ENCODE data around the gene AUTS2.

Gene AUTS2

GRCh38 chr7:70457883-70458680, 859.8 kb downstream of the AUTS2 start:
- no peak for DNase-seq

- DNase-seq = no peak
These were observed 860.5 kb downstream of the AUTS2 start for GRCh38 chr7:70458745-70459144.

GRCh38 chr7:70459546-70459945, 861.3 kb downstream of the AUTS2 start:
- no peak for DNase-seq

GRCh38 chr7:70460071-70460470, 861.8 kb downstream of the AUTS2 start:
- DNase-seq = no peak

GRCh38 chr7:70460562-70460961, 862.3 kb downstream of the AUTS2 start:
- DNase-seq = no peak

GRCh38 chr7:70463352-70463938, 865.2 kb downstream of the AUTS2 start:
- no peak for DNase-seq

GRCh38 chr7:70466725-70467364, 868.6 kb downstream of the AUTS2 start:
- no peak for DNase-seq

- DNase-seq = no peak
These were observed 872.5 kb downstream of the AUTS2 start for GRCh38 chr7:70470746-70471145.

- peak; percentile 31 for DNase-seq
These were observed 874.4 kb downstream of the AUTS2 start for GRCh38 chr7:70472601-70473237.

- no peak for DNase-seq
These were observed 876.5 kb downstream of the AUTS2 start for GRCh38 chr7:70474639-70475234.

- DNase-seq = peak; percentile 68
These were observed 879.0 kb downstream of the AUTS2 start for GRCh38 chr7:70477036-70478010.

GRCh38 chr7:70479153-70480021, 881.1 kb downstream of the AUTS2 start:
- no peak for DNase-seq

GRCh38 chr7:70480927-70481569, 882.8 kb downstream of the AUTS2 start:
- DNase-seq = no peak

GRCh38 chr7:70481570-70482123, 883.4 kb downstream of the AUTS2 start:
- DNase-seq = no peak

- no peak for DNase-seq
These were observed 886.0 kb downstream of the AUTS2 start for GRCh38 chr7:70484255-70484654.

- no peak for DNase-seq
These were observed 888.7 kb downstream of the AUTS2 start for GRCh38 chr7:70486977-70487376.

- DNase-seq = no peak
These were observed 889.2 kb downstream of the AUTS2 start for GRCh38 chr7:70487428-70487827.

GRCh38 chr7:70487886-70488285, 889.6 kb downstream of the AUTS2 start:
- no peak for DNase-seq

GRCh38 chr7:70489813-70490212, 891.5 kb downstream of the AUTS2 start:
- DNase-seq = no peak

- no peak for DNase-seq
These were observed 894.4 kb downstream of the AUTS2 start for GRCh38 chr7:70492625-70493024.

Data from fibroblast of skin of right biceps (primary cell).